DMS153 treated with DMSO at 0.1 percent for 48 hours (cell line): ENCODE data around the gene AGMO.

Experiments
- DNase-seq: peaks from one replicate; lab custom pipeline; 2025; ENCODE audit not compliant: unreplicated experiment; lab: John Stamatoyannopoulos, UW

AGMO gene

DNA sequence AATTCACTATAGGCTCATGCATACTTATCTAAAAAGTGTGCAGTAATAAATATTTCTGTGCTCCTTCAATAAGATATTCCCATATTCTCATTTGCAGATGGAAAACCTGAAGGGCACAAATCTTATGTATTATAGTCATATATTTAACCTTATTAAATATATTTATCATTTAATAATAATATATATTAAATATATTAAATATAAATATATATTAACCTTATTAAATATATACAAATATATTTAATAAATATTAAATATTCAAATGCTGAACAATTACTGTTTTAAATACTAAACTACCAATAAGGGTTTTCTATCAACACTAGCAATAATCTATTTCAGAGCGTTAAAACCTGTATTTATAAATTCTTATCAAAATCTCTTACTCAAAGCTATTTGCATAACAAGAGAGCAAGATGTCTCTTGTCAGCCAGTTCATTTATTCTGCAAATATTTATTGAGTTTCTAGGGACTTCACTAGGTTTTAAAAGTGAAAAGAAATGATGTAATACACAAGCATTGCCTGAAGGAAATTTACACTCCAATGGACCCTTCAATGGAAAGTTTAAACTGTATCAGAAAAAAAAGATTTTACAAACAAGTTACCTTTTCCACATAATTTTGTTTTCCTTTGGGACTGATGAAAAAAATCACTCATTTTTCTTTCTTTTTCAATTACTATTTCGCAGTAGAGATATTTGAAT, 159.2 kb downstream of the AGMO start:
- DNase-seq = no peak

DNA sequence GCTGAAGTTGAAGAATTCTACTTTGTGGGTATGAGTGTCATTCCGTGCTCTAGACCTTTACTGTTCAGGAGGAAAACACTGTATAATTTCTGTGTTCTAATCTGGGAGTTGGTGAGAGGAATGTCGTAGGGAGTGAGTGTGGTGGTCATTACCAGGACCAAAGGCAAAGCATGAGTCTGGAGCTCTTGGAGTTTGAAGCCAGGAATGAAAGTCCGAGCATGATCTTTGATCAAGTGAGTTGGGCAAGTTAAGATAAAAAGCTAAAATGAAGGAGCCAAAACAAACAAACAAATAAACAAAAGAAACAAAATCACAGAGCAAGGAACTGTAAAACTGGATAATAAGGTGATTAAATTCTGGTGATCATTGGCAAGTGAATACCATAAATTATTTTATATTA, 161.4 kb downstream of the AGMO start:
- no peak for DNase-seq

DNA sequence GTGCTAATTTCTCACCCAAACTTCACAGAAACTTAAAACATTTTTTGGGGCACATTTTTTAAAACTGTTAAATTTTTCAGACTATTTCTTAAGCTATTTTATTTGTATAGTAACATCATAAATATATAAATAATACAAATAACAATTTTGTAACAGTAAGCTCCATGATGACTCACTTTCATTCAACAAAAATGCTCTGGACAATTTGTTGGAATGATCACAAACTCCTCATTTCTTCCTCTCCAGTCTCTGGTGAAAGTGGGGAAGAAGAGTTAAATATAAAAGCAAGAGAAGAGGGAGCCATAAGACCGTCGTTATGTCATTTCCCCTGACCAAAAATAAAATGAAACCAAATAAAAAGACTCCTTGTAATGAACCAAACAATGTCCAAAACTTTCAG, 162.4 kb downstream of the AGMO start:
- no peak for DNase-seq

DNA sequence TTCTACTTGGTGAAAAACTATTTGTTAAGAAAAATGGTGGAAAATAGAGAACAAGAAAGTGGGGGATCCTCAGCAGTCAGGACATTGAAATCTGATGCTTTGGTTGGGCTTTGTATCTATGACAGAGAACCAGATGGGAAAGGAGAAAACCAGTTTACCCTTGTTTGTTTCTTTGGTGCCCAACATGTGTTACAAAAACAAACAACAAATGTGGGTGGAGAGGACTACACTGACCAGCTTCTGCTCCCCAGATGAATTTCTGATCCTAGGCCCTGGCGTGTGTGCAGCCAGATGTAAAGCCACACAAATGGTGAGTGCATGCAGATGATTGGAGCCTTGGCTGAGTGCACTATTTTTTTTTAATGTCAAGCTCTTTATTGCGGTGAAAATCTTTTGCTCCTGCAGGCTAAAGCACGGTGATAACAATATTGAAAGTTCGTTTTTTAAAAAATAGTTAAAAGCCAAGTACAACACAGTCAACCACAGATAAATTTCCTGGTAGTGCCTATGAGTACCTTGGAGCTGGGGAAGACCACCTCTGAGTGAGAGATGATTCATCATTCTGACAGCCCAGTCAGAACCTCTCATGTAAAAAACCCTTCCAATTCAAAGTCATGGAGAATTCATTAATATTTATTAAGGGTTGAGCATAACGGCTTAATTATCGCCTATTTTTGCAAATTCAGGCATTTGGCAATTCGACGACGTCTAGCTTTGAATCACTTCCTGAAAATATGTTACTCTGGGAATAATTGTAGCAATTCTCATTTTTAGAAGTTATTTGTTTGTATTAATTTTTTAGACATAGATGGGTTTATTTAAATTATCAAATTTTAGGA, 163.7 kb downstream of the AGMO start:
- no peak for DNase-seq

DNA sequence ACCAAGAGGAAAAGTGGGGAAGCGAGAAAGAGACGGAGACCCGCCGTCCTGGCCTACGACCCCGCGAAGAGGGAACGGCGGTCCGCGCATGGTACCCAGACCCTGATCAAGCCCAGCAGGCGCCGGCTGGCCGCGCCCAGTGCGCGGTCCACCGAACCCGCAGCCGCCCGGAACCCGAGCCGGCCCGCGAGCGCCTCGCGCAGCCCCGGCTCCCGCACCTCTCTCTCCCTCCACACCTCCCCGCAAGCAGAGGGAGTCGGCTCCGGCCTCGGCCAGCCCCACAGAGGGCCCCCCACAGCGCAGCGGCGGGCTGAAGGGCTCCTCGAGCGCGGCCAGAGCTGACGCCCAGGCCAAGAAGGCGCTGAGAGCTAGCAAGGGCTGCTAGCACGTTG, 164.7 kb downstream of the AGMO start:
- no peak for DNase-seq

DNA sequence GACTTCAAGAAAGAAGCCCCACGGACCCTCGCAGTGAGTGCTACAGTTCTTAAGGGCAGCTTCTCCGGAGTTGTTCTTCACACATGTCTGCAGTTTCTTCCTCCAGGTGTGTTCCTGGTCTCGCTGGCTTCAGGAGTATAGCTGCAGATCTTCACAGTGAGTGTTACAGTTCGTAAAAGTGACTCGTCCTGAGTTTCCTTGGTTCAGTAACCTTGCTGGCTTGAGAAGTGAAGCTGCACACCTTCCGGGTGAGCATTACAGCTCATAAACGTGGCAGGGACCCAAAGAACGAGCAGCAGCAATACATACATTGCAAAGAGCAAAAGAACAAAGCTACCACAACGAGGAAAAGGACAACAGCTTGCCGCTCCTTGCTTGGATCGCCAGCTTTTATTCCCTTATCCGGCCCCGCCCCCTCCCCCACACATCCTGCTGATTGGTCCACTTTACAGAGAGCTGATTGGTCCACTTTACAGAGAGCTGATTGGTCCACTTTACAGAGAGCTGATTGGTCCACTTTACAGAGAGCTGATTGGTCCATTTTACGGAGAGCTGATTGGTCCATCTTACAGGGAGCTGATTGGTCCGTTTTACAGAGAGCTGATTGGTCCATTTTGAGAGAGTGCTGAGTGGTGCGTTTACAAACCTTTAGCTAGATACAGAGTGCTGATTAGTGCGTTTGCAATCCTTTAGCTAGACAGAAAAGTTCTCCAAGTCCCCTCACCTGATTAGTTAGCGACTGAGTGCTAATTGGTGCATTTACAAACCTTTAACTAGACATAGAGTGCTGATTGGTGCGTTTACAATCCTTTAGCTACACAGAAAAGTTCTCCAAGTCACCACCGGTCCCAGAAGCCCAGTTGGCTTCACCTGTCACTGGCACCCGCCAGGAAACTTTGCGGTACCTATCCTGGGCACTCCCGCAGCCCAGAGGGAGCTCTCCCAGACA, 165.3 kb downstream of the AGMO start:
- DNase-seq = no peak

DNA sequence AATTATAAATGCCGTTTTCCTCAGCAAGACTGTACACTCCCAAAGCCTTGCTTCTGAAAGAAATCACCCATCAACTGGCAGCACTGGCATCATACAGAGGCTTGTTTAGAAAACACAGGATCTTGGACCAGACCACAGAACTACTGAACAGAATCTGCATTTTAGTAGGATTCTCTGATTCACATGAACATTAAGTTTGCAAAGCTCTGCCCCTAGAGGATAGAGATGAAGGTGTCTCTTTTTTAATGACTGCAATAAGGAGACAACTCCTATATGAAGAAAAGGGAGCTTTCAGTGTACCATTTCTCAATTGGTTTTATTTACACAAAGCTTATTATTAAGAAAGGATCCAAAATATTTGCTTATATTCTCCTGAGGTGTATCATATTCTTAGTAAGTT, 172.7 kb downstream of the AGMO start:
- no peak for DNase-seq

DNA sequence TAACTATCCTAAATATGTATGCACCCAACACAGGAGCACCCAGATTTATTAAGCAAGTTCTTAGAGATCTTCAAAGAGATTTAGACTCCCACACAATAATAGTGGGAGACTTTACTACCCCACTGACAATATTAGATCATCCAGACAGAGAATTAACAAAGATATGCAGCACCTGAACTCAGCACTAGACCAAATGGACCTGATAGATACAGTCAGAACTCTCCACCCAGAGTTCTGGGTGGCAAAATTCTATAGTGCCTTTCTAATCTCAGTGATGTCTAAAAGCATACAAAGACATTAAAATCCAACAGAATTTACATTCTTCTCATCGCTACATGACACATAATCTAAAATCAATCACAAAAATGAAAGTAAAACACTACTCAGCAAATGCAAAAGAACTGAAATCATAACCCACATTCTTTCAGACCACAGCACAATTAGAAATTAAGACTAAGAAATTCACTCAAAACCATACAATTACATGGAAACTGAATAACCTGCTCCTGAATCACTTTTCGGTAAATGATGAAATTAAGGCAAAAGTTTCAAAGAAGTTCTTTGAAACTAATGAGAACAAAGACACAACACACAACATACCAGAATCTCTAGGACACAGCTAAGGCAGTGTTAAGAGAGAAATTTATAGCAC, 183.2 kb downstream of the AGMO start:
- no peak for DNase-seq

DNA sequence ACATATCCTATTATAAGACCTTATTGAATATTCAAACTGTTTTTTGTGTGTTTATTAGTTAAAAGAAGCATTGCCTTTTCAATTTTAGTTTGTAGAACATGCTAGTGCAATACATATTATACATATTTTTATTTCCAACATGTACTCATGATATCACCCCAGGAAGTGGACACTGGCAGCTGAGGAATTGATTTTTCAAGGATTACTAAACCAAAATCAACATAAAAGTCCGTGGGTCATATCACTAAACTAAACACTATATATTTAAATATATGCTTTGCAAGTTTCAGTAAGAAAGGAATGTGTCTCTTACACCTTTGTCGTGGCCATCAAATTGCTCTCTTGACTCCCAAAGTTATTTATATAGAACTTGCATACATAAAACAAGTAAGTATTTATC, 185.2 kb downstream of the AGMO start:
- no peak for DNase-seq

DNA sequence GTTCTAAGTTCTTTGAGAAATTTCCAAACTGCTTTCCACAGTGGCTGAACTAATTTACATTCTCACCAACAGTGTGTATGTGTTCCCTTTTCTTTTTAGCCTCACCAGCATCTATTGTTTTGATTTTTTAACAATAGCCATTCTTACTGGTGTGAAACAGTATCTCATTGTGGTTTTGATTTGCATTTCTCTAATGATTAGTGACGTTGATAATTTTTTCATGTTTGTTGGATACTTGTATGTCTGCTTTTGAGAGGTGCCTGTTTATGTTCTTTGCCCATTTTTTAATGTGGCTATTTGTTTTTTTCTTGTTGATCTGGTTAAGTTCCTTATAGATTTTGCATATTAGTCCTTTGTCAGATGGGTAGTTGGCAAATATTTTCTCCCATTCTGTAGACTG, 191.4 kb downstream of the AGMO start:
- no peak for DNase-seq

DNA sequence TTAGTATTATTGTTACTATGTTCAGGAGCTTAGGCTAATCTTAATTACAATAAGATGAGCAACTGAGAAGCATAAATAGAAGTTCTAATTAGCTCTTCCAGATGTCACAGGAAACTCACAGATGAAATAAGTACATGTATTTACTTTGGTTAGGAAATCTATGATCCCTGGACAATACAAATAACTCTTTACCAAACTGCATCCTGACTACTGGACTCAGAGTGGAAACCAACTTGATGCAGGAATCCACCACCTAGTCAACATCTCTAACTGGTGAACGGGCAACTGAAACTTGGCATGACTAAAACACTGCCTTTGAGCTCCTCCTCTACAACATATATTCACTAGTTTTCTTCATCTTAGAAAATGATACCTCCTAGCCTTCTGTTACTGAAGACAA, 193.2 kb downstream of the AGMO start:
- no peak for DNase-seq

DNA sequence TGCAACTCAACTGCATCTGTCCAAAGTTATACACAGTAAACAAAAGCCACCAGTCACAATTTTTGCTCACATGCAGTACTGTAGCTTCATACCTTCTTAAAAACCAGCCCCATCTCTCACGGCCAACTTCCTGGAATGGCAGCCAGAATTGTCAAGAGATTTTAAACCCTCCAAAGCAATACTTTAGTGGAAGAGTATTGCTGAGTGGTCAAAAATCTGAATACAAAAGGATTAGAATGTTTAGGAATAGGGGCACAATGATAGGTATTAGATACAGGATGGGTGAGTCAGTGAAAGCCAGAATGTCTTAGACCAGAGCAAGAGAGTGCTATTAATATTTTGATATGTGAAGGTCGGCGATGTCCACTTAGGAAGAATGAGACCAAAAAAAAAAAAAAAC, 193.9 kb downstream of the AGMO start:
- DNase-seq = no peak

DNA sequence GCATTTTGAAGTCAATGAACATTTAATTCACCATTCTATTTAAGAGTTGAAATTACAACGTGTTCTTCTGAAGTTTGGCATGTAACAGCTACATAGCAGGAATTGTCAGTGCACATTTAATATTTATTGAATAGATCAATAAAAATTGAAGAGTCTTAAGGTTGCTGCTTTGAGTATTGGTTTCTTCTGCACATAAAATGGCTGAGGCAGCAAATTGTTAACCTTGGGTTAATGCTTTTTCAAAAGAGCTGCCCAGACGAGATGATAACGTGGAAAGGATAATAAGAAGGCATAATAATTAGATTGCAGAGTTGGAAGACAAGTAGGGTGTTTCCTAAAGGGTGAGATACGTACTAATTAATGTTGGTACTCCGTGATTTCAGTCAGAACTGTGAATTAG, 203.7 kb downstream of the AGMO start:
- DNase-seq = no peak

DNA sequence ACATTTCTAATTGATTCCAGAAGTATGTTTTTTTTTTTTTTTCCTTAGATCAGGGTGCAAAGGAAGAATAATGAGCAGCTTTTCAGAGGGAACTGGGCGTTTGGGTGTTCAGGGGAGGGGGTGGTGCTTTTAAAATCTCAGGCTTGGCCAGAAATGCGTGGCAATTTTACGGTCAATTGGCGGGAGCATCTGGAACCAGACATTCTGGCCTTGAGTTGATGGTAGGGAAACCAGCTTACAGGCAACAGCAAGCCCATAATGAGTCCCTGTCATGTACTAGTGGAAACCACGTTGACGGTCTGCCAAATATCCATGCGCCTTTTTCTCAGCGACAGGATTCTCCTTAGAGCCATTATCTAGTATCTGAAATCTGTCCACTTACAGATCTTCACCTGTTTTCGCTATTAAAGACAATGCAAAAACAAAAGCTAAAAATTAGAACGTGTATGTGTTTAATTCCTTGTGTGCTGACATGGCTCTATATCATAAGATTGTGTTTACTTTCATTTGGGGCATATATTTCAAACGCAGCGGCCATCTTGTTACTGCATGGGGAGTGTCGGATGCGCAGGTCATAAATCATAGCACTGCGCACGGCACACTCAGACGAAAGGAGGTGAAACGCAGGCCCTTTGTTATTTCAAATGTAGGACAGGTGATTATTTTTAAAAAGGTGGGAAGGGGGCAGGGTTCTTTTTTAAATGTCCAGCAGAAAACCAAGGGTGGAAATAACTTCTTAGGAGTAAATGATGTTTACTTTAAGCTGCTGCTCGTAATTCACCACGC, 209.2 kb downstream of the AGMO start:
- DNase-seq = no peak

DNA sequence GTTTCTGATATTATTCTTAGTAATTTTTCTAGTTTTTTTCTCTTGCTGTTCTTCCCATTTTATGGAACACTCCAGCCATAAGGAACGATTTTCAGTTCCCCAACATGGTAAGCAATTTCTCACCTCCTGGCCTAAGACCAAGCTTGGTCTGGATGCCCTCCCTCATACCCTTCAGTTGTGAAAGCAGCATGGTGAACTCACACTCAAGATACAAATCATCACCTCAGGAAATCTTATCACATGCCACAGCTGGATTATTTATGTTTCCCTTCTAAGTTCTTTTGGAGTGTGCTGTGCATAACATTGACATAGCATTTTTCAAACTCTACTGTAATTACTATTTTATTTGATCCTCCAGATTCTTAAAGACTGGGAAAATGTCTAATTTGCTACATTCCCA, 216.6 kb downstream of the AGMO start:
- no peak for DNase-seq

DNA sequence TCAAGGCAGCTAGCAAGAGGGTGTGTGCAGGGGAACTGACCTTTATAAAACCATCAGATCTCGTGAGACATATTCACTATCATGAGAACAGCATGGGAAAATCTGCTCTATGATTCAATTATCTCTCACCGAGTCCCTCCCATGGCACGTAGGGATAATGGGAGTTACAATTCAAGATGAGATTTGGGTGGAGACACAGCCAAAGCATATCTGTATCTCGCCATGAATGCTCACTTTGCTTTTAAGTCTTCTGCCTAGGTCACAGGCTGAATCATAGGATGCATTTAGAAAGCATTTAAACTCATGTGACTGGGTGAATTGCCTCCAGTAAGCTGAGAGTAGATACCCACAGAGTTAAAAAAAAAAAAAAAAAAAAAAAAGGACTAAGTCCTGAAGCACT, 220.0 kb downstream of the AGMO start:
- DNase-seq = no peak

DNA sequence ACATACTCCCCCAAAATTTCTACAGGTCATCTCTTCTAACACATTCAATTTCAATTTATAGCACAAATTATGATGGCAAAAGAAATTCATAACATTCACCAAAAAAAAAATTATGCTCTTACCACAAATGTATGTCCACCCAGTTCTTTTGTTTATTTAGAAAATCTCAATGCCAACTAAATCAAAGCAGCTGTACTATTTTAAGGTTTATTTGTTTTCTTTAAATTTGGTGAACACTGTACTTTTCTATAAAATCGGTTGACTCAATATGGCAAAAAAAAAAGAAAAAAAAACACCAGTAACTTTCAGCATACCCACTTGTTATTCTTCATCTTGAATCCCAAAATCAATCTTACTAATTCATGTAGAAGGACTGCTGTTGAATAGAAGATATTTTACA, 225.7 kb downstream of the AGMO start:
- DNase-seq = no peak

DNA sequence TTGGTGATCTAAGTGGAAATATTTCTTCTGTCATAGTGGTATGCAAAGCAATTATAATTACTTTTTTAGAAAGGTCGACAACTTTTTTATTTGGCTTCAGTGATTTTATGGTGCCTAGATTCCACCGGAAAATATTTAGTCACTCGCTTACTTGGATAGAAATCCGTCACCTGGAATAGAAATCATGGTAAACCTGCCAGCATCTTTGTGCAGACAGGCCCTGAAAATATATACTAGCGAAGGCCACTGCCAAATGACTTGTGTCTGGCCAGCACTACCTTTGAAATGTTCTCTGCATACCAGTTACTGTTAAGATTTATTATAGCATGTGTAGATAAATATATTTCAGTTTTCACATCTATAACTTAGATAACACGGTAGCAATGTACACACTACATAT, 226.4 kb downstream of the AGMO start:
- no peak for DNase-seq

DNA sequence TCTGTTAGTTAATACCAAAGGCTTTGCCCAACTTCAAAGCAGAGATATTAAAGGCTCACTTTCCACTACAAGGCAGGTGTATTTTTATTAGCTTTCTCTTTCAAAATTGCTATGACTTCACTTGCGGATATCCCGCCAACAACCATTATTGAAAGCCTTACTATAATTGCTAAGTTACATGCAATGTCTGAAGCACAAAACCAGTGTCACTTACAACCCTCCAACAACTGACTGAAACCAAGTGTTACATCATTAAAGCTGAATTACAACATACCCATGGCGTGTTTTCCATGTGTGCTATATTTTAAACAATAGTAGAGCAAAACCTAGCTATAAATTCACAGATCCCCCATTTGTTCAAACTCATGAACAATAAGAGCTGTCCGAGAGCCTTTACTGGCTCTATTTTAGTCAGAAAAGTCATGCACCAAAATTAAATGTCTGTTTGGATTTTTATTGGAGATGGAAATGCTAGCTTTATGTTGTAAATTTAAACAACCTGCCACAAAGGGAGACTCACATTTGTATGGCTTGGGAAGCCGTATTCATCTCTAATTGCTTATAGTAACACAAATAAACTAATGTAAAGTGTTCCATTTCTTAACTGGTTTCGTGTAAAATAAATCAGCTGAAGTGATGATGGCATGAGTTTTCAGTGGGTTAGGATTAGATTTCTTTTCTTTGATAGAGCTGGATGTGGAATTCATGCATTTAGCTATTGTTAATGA, 227.1 kb downstream of the AGMO start:
- peak; percentile 76 for DNase-seq

DNA sequence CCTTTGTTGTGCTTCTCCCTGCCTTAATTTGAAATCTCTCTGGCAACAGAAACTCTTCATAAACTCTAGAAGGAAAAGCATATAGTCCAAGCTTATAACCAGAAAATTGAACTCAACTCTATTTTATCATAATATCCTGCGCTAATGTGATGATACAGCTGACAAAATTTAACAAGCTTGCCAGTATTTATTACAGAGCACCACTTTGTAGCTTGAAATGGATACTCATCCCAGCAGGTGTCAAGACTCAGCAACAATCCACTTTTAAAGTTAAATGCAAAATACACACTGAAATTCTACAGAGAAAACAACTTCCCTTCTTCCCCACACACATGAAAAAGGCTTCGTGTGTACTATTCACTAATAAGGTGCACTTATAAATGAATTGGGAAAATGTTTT, 228.9 kb downstream of the AGMO start:
- DNase-seq = peak; percentile 59
